Body of pancreas (tissue), 4 donors: ENCODE measurements around the gene SLC17A2.

Experiments
- CTCF ChIP-seq, 7 experiments: fragments of 450-650 bp in 4 of 7; fragments of 200-600 bp in 3 of 7; sonication (generic) in 3 of 7; IDR thresholded peaks; one replicate each; pipeline ENCODE4 v1.5.1; 2016 to 2019; ENCODE audit warnings: antibody characterized with exemption in 7 of 7
- POLR2A ChIP-seq, 3 donors: fragments of 450-650 bp; IDR thresholded peaks; one replicate each; pipeline ENCODE4 v1.6.1; 2016; ENCODE audit warnings: antibody characterized with exemption in 3 of 3, mild to moderate bottlenecking in 2 of 3

GRCh38 chr6:25949695-25950094, 19.2 kb upstream of the SLC17A2 start:
- no peak for TF ChIP-seq POLR2A (IDR thresholded peaks at IDR 0.05)
- no peak for TF ChIP-seq CTCF (IDR thresholded peaks at IDR 0.05)
